Type B pancreatic cell (in vitro differentiated cells): Measurements from ENCODE around the gene CCDC12. TPM values are rescaled to one million over a fixed set of nuclear protein-coding genes. Genes with fewer than 3 reads are reported as not detected.
"Not testable (repeated sequence)": the region's sequence is repeated elsewhere in the genome, so short reads cannot be mapped to it uniquely, and the experiment has no call there.

Experiments
- DNase-seq: peaks from one replicate; pipeline ENCODE4 v3.0.0; 2021; ENCODE audit warnings: mixed read lengths; ENCODE audit not compliant: unreplicated experiment; ENCODE audit errors: extremely low spot score
- H3K27ac Mint-ChIP-seq: 2 replicates; pipeline ENCODE4 v1.8.0; 2021; ENCODE audit warnings: mild to moderate bottlenecking, mixed read lengths
- H3K27me3 Mint-ChIP-seq: 2 replicates; pipeline ENCODE4 v1.8.0; 2021; ENCODE audit warnings: mixed read lengths
- H3K36me3 Mint-ChIP-seq: 2 replicates; pipeline ENCODE4 v1.8.0; 2021; ENCODE audit warnings: mixed read lengths
- H3K4me1 Mint-ChIP-seq: one replicate; pipeline ENCODE4 v1.8.0; 2021; ENCODE audit warnings: mixed read lengths; ENCODE audit not compliant: unreplicated experiment
- H3K4me3 Mint-ChIP-seq: 2 replicates; pipeline ENCODE4 v1.8.0; 2021; ENCODE audit warnings: mild to moderate bottlenecking, mixed read lengths
- H3K9me3 Mint-ChIP-seq: 2 replicates; pipeline ENCODE4 v1.8.0; 2021; ENCODE audit warnings: mixed read lengths
- CTCF ChIP-seq: fragments of 200-600 bp; sonication (generic); conservative IDR thresholded peaks from 2 replicates; pipeline ENCODE4 v1.5.0; 2021; ENCODE audit warnings: antibody characterized with exemption, mild to moderate bottlenecking
- total RNA-seq: library from RNA; stranded (reverse); gene quantifications from 2 replicates; pipeline ENCODE4 v1.2.1, GENCODE V29; 2021; ENCODE audit warnings: low replicate concordance

The CCDC12 gene
- total RNA-seq, 1 donor from 2014 or later, result 46.7 TPM

- TF ChIP-seq CTCF, result no peak
- H3K36me3 Mint-ChIP-seq, result peaks cover 23% of the 10 kb centered on the region
- no peak for DNase-seq
- H3K27me3 Mint-ChIP-seq, result no peaks in the 10 kb centered on the region
- peak overlapping the region; percentile 78 for H3K27ac Mint-ChIP-seq
- H3K9me3 Mint-ChIP-seq, result no peaks in the 10 kb centered on the region
- H3K4me3 Mint-ChIP-seq, result peak overlapping the region; percentile 41
- peaks cover 52% of the 10 kb centered on the region for H3K4me1 Mint-ChIP-seq
These were observed 6.0 kb downstream of the CCDC12 start for GRCh38 chr3:46970391-46971091.

- Mint-ChIP-seq H3K9me3 (no peaks in the 10 kb centered on the region), H3K27me3 (no peaks in the 10 kb centered on the region), H3K27ac (peak overlapping the region; percentile 64), H3K36me3 (peaks cover 16% of the 10 kb centered on the region), H3K4me1 (peaks cover 48% of the 10 kb centered on the region), H3K4me3 (no peak overlapping the region)
- no peak for DNase-seq
- no peak for TF ChIP-seq CTCF
These were observed 7.6 kb downstream of the CCDC12 start for GRCh38 chr3:46968783-46969428.

- H3K27me3 Mint-ChIP-seq, result no peaks in the 10 kb centered on the region
- peak overlapping the region; percentile 90 for H3K27ac Mint-ChIP-seq
- H3K36me3 Mint-ChIP-seq, result peaks cover 18% of the 10 kb centered on the region
- H3K4me1 Mint-ChIP-seq, result peaks cover 48% of the 10 kb centered on the region
- H3K9me3 Mint-ChIP-seq, result peaks cover under 1% of the 10 kb centered on the region
- DNase-seq, result no peak
- no peak for TF ChIP-seq CTCF
- H3K4me3 Mint-ChIP-seq, result peak overlapping the region; percentile 72
These were observed 9.7 kb downstream of the CCDC12 start for GRCh38 chr3:46966811-46967210.

GRCh38 chr3:46965151-46965550 lies 11.4 kb downstream of the CCDC12 start:
- Mint-ChIP-seq H3K4me3 (peak overlapping the region; percentile 72), H3K9me3 (peaks cover 4% of the 10 kb centered on the region), H3K36me3 (peaks cover 25% of the 10 kb centered on the region), H3K27ac (peak overlapping the region; percentile 90), H3K4me1 (peaks cover 49% of the 10 kb centered on the region), H3K27me3 (no peaks in the 10 kb centered on the region)
- DNase-seq, result no peak
- TF ChIP-seq CTCF, result no peak

GRCh38 chr3:46964038-46964590 lies 12.4 kb downstream of the CCDC12 start:
- not testable (repeated sequence) for H3K27me3 Mint-ChIP-seq, H3K4me3 Mint-ChIP-seq, DNase-seq, H3K9me3 Mint-ChIP-seq
- H3K4me1 Mint-ChIP-seq, result peaks cover 56% of the 10 kb centered on the region
- H3K36me3 Mint-ChIP-seq, result peaks cover 31% of the 10 kb centered on the region
- peak overlapping the region; percentile 90 for H3K27ac Mint-ChIP-seq

GRCh38 chr3:46962990-46963389 lies 13.6 kb downstream of the CCDC12 start:
- no peak for TF ChIP-seq CTCF
- DNase-seq, result no peak
- Mint-ChIP-seq H3K36me3 (peaks cover 31% of the 10 kb centered on the region), H3K4me1 (peaks cover 67% of the 10 kb centered on the region), H3K27ac (peak overlapping the region; percentile 99), H3K27me3 (no peaks in the 10 kb centered on the region), H3K4me3 (peak overlapping the region; percentile 13), H3K9me3 (peaks cover 4% of the 10 kb centered on the region)
